GM19035 (cell line): Measurements from ENCODE around the gene ZNF653.
A peak's percentile ranks its signal among the peaks of the same experiment; 100 is the strongest.
"Not testable (repeated sequence)": the region's sequence is repeated elsewhere in the genome, so short reads cannot be mapped to it uniquely, and the experiment has no call there.

Experiments used
- ATAC-seq: cut with Tn5 transposase; IDR thresholded peaks from one replicate; pipeline ENCODE4 v1.9.1; 2021; ENCODE audit not compliant: unreplicated experiment

ZNF653 gene

GRCh38 chr19:11435833-11436313, 69.8 kb downstream of the ZNF653 start:
- ATAC-seq = no peak

- ATAC-seq = peak; percentile 89
Measured at GRCh38 chr19:11435057-11435832, 70.4 kb downstream of the ZNF653 start, which contains the start of the genes ODAD3 and PRKCSH. ODAD3 (minus strand) TSS chr19:11435121; CDS start chr19:11435016, 105 bp downstream. PRKCSH (plus strand) TSS chr19:11435635; CDS start chr19:11436118, 483 bp downstream.

- ATAC-seq = peak; percentile 17
Measured at GRCh38 chr19:11434703-11435056, 71.0 kb downstream of the ZNF653 start.

GRCh38 chr19:11433526-11433925, 72.1 kb downstream of the ZNF653 start:
- not testable (repeated sequence) for ATAC-seq
